Measurements from ENCODE around the gene LYG1. TPM values are rescaled to one million over a fixed set of nuclear protein-coding genes. Genes with fewer than 3 reads are reported as not detected.

The LYG1 gene
- polyA plus RNA-seq, 1 donor (not counting 4 experiments of a cell fraction or from before 2014, with no cell fraction given): 1.1 TPM

- no peaks in the 10 kb centered on the region for H3K9me3 ChIP-seq (ENCODE audit: control insufficient read depth, low read depth, low read length)
- dilution Hi-C loops (cut with MboI; ENCODE audit: extremely low pct_ligation_motif_present, low sequenced_read_pairs): no loop called here
- H3K27ac ChIP-seq (ENCODE audit: control insufficient read depth, insufficient read depth, low read length): no peak overlapping the region
- H4K20me1 ChIP-seq (ENCODE audit: control insufficient read depth, extremely low read depth, insufficient read depth, low read length): no peaks in the 10 kb centered on the region
- no peaks in the 10 kb centered on the region for H3K79me2 ChIP-seq (ENCODE audit: control insufficient read depth, insufficient read depth, low read length)
- no peaks in the 10 kb centered on the region for H3K27me3 ChIP-seq (ENCODE audit: control insufficient read depth, extremely low read depth, insufficient read depth, low read length)
- no peak overlapping the region for H2AFZ ChIP-seq (ENCODE audit: control insufficient read depth, low read length)
- no peaks in the 10 kb centered on the region for H3K4me1 ChIP-seq (ENCODE audit: control insufficient read depth, extremely low read depth, insufficient read depth, low read length)
- TF ChIP-seq, protein P1, sequence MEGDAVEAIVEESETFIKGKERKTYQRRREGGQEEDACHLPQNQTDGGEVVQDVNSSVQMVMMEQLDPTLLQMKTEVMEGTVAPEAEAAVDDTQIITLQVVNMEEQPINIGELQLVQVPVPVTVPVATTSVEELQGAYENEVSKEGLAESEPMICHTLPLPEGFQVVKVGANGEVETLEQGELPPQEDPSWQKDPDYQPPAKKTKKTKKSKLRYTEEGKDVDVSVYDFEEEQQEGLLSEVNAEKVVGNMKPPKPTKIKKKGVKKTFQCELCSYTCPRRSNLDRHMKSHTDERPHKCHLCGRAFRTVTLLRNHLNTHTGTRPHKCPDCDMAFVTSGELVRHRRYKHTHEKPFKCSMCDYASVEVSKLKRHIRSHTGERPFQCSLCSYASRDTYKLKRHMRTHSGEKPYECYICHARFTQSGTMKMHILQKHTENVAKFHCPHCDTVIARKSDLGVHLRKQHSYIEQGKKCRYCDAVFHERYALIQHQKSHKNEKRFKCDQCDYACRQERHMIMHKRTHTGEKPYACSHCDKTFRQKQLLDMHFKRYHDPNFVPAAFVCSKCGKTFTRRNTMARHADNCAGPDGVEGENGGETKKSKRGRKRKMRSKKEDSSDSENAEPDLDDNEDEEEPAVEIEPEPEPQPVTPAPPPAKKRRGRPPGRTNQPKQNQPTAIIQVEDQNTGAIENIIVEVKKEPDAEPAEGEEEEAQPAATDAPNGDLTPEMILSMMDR (optimal IDR thresholded peaks at IDR 0.05 in 1 of 3, IDR thresholded peaks at IDR 0.05 in 1 of 3, conservative IDR thresholded peaks at IDR 0.05 in 1 of 3; ENCODE audit: extremely low read depth in 1 of 3, insufficient read depth in 2 of 3, low read length in 3 of 3): no peak
- no peak for TF ChIP-seq EZH2 (IDR thresholded peaks at IDR 0.05; ENCODE audit: low read length)
- no peak for DNase-seq (ENCODE audit: low read depth, low spot score)
- FAIRE-seq: no peak
- H3K9ac ChIP-seq (ENCODE audit: control insufficient read depth, extremely low read depth, insufficient read depth, low read length): no peak overlapping the region
- H3K36me3 ChIP-seq (ENCODE audit: control insufficient read depth in 2 of 2, extremely low read depth in 1 of 2, insufficient read depth in 2 of 2, low read length in 2 of 2): no peaks in the 10 kb centered on the region
- no peak overlapping the region for H3K4me3 ChIP-seq (ENCODE audit: control insufficient read depth in 2 of 3, extremely low read depth in 1 of 3, insufficient read depth in 2 of 3, low read depth in 1 of 3, low read length in 3 of 3)
- no peaks in the 10 kb centered on the region for H3K9me1 ChIP-seq (ENCODE audit: control insufficient read depth, extremely low read depth, insufficient read depth, low read length)
- H3K4me2 ChIP-seq (ENCODE audit: control insufficient read depth, extremely low read depth, insufficient read depth, low read depth, low read length): no peak overlapping the region
Observed at GRCh38 chr2:99297994-99298393, 3.0 kb downstream of the LYG1 start.

DNA sequence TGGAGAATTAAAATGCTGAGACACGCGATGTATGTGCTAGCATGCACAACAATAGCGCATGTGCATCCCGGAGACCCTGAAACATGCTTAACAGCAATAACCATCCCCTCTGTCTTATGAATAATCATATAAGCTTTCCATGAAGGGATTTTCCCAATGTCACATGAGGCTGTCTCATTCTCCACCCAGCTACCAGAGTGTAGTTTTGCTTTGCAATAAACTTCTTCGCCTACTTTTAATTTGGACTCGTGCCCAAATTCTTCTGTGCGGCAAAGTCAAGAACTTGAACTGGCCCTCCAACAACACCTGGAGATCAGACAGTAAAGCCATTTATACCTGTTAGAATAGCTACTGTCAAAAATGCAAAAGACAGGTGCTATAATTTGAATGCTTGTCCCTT, 15.5 kb downstream of the LYG1 start:
- dilution Hi-C loops (cut with MboI; ENCODE audit: extremely low pct_ligation_motif_present, low sequenced_read_pairs): no loop called here
- Histone ChIP-seq H3K27me3 (ENCODE audit: control insufficient read depth, extremely low read depth, insufficient read depth, low read length) (no peaks in the 10 kb centered on the region), H3K9me3 (ENCODE audit: control insufficient read depth, low read depth, low read length) (no peaks in the 10 kb centered on the region), H3K4me1 (ENCODE audit: control insufficient read depth, extremely low read depth, insufficient read depth, low read length) (no peaks in the 10 kb centered on the region), H3K27ac (ENCODE audit: control insufficient read depth, insufficient read depth, low read length) (no peak overlapping the region), H3K79me2 (ENCODE audit: control insufficient read depth, insufficient read depth, low read length) (no peaks in the 10 kb centered on the region), H3K4me3 (ENCODE audit: control insufficient read depth in 2 of 3, extremely low read depth in 1 of 3, insufficient read depth in 2 of 3, low read depth in 1 of 3, low read length in 3 of 3) (no peak overlapping the region), H3K4me2 (ENCODE audit: control insufficient read depth, extremely low read depth, insufficient read depth, low read depth, low read length) (no peak overlapping the region), H3K9ac (ENCODE audit: control insufficient read depth, extremely low read depth, insufficient read depth, low read length) (no peak overlapping the region), H2AFZ (ENCODE audit: control insufficient read depth, low read length) (no peak overlapping the region), H3K9me1 (ENCODE audit: control insufficient read depth, extremely low read depth, insufficient read depth, low read length) (no peaks in the 10 kb centered on the region), H3K36me3 (ENCODE audit: control insufficient read depth in 2 of 2, extremely low read depth in 1 of 2, insufficient read depth in 2 of 2, low read length in 2 of 2) (no peaks in the 10 kb centered on the region), H4K20me1 (ENCODE audit: control insufficient read depth, extremely low read depth, insufficient read depth, low read length) (no peaks in the 10 kb centered on the region)
- no peak for TF ChIP-seq EZH2 (IDR thresholded peaks at IDR 0.05; ENCODE audit: low read length)
- TF ChIP-seq, protein P1 (optimal IDR thresholded peaks at IDR 0.05 in 1 of 3, IDR thresholded peaks at IDR 0.05 in 1 of 3, conservative IDR thresholded peaks at IDR 0.05 in 1 of 3; ENCODE audit: extremely low read depth in 1 of 3, insufficient read depth in 2 of 3, low read length in 3 of 3): no peak
- FAIRE-seq (no peak), DNase-seq (ENCODE audit: low read depth, low spot score) (no peak)

Data from keratinocyte (primary cell).